ENCODE data around the gene FLOT1. TPM values are rescaled to one million over a fixed set of nuclear protein-coding genes. Genes with fewer than 3 reads are reported as not detected.

The FLOT1 gene
- total and polyA plus RNA-seq, 2 of the 13 experiments (the other 11 are each of a cell fraction or from before 2014, with no cell fraction given) = 82.3 to 130 TPM

- Histone ChIP-seq H3K27ac (ENCODE audit: extremely low read length, insufficient read depth, low read length) (peak overlapping the region; percentile 27), H3K79me2 (ENCODE audit: insufficient read depth, low read length) (no peaks in the 10 kb centered on the region), H3K4me3 (replicated peaks in 1 of 3; ENCODE audit: insufficient read depth in 1 of 3, low read depth in 2 of 3, low read length in 3 of 3) (peak overlapping the region; percentile 84 to 89 (median 87)), H3K27me3 (ENCODE audit: control insufficient read depth in 1 of 2, insufficient read depth in 2 of 2, low read length in 2 of 2) (no peaks in the 10 kb centered on the region), H3K9me3 (ENCODE audit: low read length) (no peaks in the 10 kb centered on the region), H3K36me3 (replicated peaks in 1 of 2; ENCODE audit: control insufficient read depth in 1 of 2, insufficient read depth in 2 of 2, low read length in 2 of 2) (no peaks in the 10 kb centered on the region), H4K20me1 (ENCODE audit: insufficient read depth, low read length) (no peaks in the 10 kb centered on the region), H3K9ac (ENCODE audit: insufficient read depth, low read depth, low read length) (peak overlapping the region; percentile 50; the same call in 1 of the 2 replicates), H3K4me1 (ENCODE audit: insufficient read depth, low read length) (peaks cover 57% of the 10 kb centered on the region), H3K4me2 (ENCODE audit: low read depth, low read length) (peak overlapping the region; percentile 83), H2AFZ (ENCODE audit: low read length) (peak overlapping the region; percentile 13)
- 9% methylated on average over 8 of the region's 8 CpGs for WGBS (ENCODE audit: low lambda C conversion rate)
- POLR2A ChIA-PET = interaction anchor here (0.7 to 3.4 kb wide), 23 partner anchors 9 to 192 kb away, joined by 3 to 50 read pairs (median 4); partner anchors contain the start of genes DDR1, DHX16, IER3 and MDC1
- intact Hi-C loops (cut with micrococcal nuclease; ENCODE audit: unreplicated experiment) = loop anchor here (1.0 kb wide), 1 partner anchor 29 kb away; the partner anchor contains the start of gene TUBB
- in situ Hi-C loops (cut with HindIII; ENCODE audit: extremely low pct_ligation_motif_present, low pct_unique_long_range_greater_than_20kb) = loop anchor here (25.0 kb wide), 1 partner anchor 396 kb away; no protein-coding TSS in a partner anchor
- TSS peak; percentile 70 for BruUV-seq (replicated peaks)
- no peak for DNase-seq (ENCODE audit: low spot score)
- no peak for ATAC-seq
- CTCF ChIA-PET (ENCODE audit: low intra/inter-chr PET ratio, low total read pairs) = interaction anchor here (1.1 kb wide), 1 partner anchor 31 kb away, joined by 3 read pairs; no protein-coding TSS in a partner anchor
- FAIRE-seq = no peak
- 0 out of 2 replicates have a peak, but pooled peaks have one; percentile 53 for TF ChIP-seq STAT6 (CRISPR knock-in tag; IDR thresholded peaks at IDR 0.05; ENCODE audit: borderline replicate concordance)
- no peak for TF ChIP-seq ZBTB49 (CRISPR knock-in tag; IDR thresholded peaks at IDR 0.05; ENCODE audit: borderline replicate concordance)
- TF ChIP-seq ARHGAP35 (CRISPR knock-in tag; IDR thresholded peaks at IDR 0.05; ENCODE audit: borderline replicate concordance) = no peak
- TF ChIP-seq SNAPC5 (CRISPR knock-in tag; IDR thresholded peaks at IDR 0.05; ENCODE audit: borderline replicate concordance) = peak; percentile 32; the same call in 1 of the 2 replicates
- 0 out of 2 replicates have a peak, but pooled peaks have one; percentile 57 for TF ChIP-seq FOXO4 (CRISPR knock-in tag; conservative IDR thresholded peaks at IDR 0.05)
- TF ChIP-seq ZKSCAN1 (IDR thresholded peaks at IDR 0.05; ENCODE audit: low read length) = 0 out of 2 replicates have a peak, but pooled peaks have one; percentile 44
- 0 out of 2 replicates have a peak, but pooled peaks have one; percentile 11 for TF ChIP-seq IRF2 (CRISPR knock-in tag; IDR thresholded peaks at IDR 0.05)
- 0 out of 2 replicates have a peak, but pooled peaks have one; percentile 66 for TF ChIP-seq ZNF30 (CRISPR knock-in tag; IDR thresholded peaks at IDR 0.05)
- no peak for TF ChIP-seq PHF20 (CRISPR knock-in tag; IDR thresholded peaks at IDR 0.05)
- peak; percentile 2; the same call in 1 of the 2 replicates for TF ChIP-seq E2F1 (CRISPR knock-in tag; IDR thresholded peaks at IDR 0.05)
- no peak for TF ChIP-seq ZNF276 (CRISPR knock-in tag; IDR thresholded peaks at IDR 0.05; ENCODE audit: low read depth)
These were observed 51.2 kb downstream of the FLOT1 start for GRCh38 chr6:30691208-30691847.
